Astrocyte (in vitro differentiated cells and primary cell): ENCODE data around the gene ABHD11. TPM values are rescaled to one million over a fixed set of nuclear protein-coding genes. Genes with fewer than 3 reads are reported as not detected.
A peak's percentile ranks its signal among the peaks of the same experiment; 100 is the strongest.

ENCODE experiments used
- DNase-seq: peaks from one replicate; pipeline ENCODE4 v3.0.0-alpha.2; 2010; ENCODE audit warnings: low read depth
- FAIRE-seq: peaks from 2 replicates; lab custom pipeline; 2011; peaks lifted over from hg19 to GRCh38; lab: Jason Lieb, UNC
- H2AFZ ChIP-seq: 2 replicates; pipeline ENCODE4 v1.6.0; 2012; ENCODE audit warnings: low read depth, low read length, inconsistent platforms
- H3K27ac ChIP-seq: 2 replicates; pipeline ENCODE4 v1.5.1; 2011; ENCODE audit warnings: low read depth, low read length, inconsistent platforms
- H3K27me3 ChIP-seq: 2 replicates; pipeline ENCODE4 v1.6.0; 2011; ENCODE audit warnings: low read length, inconsistent platforms; ENCODE audit not compliant: insufficient read depth
- H3K36me3 ChIP-seq: 2 replicates; pipeline ENCODE4 v1.5.1; 2011; ENCODE audit warnings: low read length, inconsistent platforms; ENCODE audit not compliant: insufficient read depth
- H3K4me1 ChIP-seq: 2 replicates; pipeline ENCODE4 v1.5.1; 2011; ENCODE audit warnings: low read length, inconsistent platforms; ENCODE audit not compliant: insufficient read depth
- H3K4me2 ChIP-seq: 2 replicates; pipeline ENCODE4 v1.6.0; 2012; ENCODE audit warnings: low read length, inconsistent platforms
- H3K4me3 ChIP-seq: 2 replicates; pipeline ENCODE4 v1.5.1; 2011; ENCODE audit warnings: low read depth, mild to moderate bottlenecking, low read length, inconsistent platforms; ENCODE audit not compliant: insufficient read depth
- H3K79me2 ChIP-seq: 2 replicates; pipeline ENCODE4 v1.6.0; 2012; ENCODE audit warnings: mild to moderate bottlenecking, low read length, inconsistent platforms; ENCODE audit not compliant: insufficient read depth
- H3K9ac ChIP-seq: 2 replicates; pipeline ENCODE4 v1.6.0; 2012; ENCODE audit warnings: mild to moderate bottlenecking, low read length, inconsistent platforms
- H3K9me3 ChIP-seq: 2 replicates; pipeline ENCODE4 v1.5.1; 2012; ENCODE audit warnings: low read depth, mild to moderate bottlenecking, low read length, inconsistent platforms; ENCODE audit not compliant: insufficient read depth
- H4K20me1 ChIP-seq: 2 replicates; pipeline ENCODE4 v1.6.0; 2012; ENCODE audit warnings: low read length, inconsistent platforms; ENCODE audit not compliant: insufficient read depth
- H3K27ac Mint-ChIP-seq: one replicate; pipeline ENCODE4 v1.8.0; 2021; ENCODE audit warnings: mild to moderate bottlenecking, mixed read lengths; ENCODE audit not compliant: unreplicated experiment
- H3K27me3 Mint-ChIP-seq: one replicate; pipeline ENCODE4 v1.8.0; 2021; ENCODE audit warnings: low read depth, mixed read lengths; ENCODE audit not compliant: unreplicated experiment
- H3K36me3 Mint-ChIP-seq: one replicate; pipeline ENCODE4 v1.8.0; 2021; ENCODE audit warnings: low read depth, mixed read lengths; ENCODE audit not compliant: unreplicated experiment
- H3K4me1 Mint-ChIP-seq: one replicate; pipeline ENCODE4 v1.8.0; 2021; ENCODE audit warnings: low read depth, mixed read lengths; ENCODE audit not compliant: unreplicated experiment
- H3K4me3 Mint-ChIP-seq: one replicate; pipeline ENCODE4 v1.8.0; 2021; ENCODE audit warnings: mild to moderate bottlenecking, moderate library complexity, mixed read lengths; ENCODE audit not compliant: unreplicated experiment
- H3K9me3 Mint-ChIP-seq: one replicate; pipeline ENCODE4 v1.8.0; 2021; ENCODE audit warnings: mild to moderate bottlenecking, mixed read lengths; ENCODE audit not compliant: unreplicated experiment
- CTCF ChIP-seq: IDR thresholded peaks from 2 replicates; pipeline ENCODE4 v1.5.1; 2011; ENCODE audit warnings: low read depth, mild to moderate bottlenecking, inconsistent platforms, low read length, moderate library complexity; ENCODE audit not compliant: insufficient read depth
- EZH2 ChIP-seq: IDR thresholded peaks from 2 replicates; pipeline ENCODE4 v1.6.1; 2012; ENCODE audit warnings: mild to moderate bottlenecking, low read length, inconsistent platforms; ENCODE audit not compliant: insufficient read depth
- total RNA-seq: library from RNA; stranded (reverse); gene quantifications from 2 replicates; pipeline ENCODE4 v1.2.1, GENCODE V29; 2021

ABHD11 gene
- total RNA-seq, 1 donor from 2014 or later, result 10.8 TPM

DNA sequence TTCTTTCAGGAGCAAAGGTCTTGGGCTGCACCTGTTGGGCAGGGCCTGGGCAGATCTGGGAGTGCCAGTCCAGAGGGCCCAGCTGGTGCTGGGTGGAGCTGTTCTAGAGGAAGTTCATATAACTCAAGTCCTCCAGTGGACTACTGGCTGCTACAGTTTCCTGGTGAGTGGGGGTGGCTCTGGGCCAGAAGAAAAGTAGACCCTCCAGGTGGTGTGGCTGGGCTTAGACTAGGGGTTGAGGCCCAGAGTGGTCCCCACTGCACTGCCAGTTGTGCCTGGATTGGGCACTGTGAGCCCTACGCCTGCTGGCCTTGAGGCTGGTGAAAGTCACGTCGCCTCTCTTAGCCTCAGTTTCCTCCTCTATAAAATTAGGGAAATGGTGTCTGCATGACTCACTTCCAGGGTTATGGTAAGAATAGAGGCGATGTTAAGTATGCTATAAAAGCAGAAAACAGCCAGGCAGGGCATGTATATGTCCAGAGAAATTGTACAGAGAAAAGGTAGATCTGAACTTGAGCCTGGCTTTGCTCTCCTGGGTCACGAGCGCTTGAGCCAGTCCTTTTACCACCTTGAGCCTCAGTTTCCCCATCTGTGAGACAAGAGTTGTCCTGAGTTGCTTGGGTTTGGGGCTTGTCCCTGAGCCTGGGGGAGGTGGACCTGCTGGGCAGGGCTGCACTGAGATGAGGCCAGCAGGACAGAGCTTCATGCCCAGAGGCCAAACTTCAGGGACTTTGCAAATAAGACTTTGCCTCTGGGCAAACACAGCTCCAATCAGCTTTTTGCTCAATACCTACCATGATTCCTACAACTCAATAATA is 35.3 kb upstream of the ABHD11 start:
- H3K4me1 Mint-ChIP-seq, result no peaks in the 10 kb centered on the region
- DNase-seq, result no peak
- Histone ChIP-seq H3K4me3 (no peak overlapping the region), H4K20me1 (peaks cover 4% of the 10 kb centered on the region), H3K4me1 (no peaks in the 10 kb centered on the region), H3K9ac (no peak overlapping the region), H3K27me3 (peaks cover 16% of the 10 kb centered on the region), H2AFZ (no peak overlapping the region), H3K9me3 (no peaks in the 10 kb centered on the region), H3K36me3 (no peaks in the 10 kb centered on the region), H3K4me2 (no peak overlapping the region), H3K79me2 (no peaks in the 10 kb centered on the region), H3K27ac (no peak overlapping the region)
- no peak for FAIRE-seq
- no peak overlapping the region for H3K4me3 Mint-ChIP-seq
- H3K36me3 Mint-ChIP-seq, result no peaks in the 10 kb centered on the region
- no peak for TF ChIP-seq CTCF
- no peak for TF ChIP-seq EZH2
- no peak overlapping the region for H3K27ac Mint-ChIP-seq
- H3K9me3 Mint-ChIP-seq, result no peaks in the 10 kb centered on the region
- H3K27me3 Mint-ChIP-seq, result peaks cover 13% of the 10 kb centered on the region

DNA sequence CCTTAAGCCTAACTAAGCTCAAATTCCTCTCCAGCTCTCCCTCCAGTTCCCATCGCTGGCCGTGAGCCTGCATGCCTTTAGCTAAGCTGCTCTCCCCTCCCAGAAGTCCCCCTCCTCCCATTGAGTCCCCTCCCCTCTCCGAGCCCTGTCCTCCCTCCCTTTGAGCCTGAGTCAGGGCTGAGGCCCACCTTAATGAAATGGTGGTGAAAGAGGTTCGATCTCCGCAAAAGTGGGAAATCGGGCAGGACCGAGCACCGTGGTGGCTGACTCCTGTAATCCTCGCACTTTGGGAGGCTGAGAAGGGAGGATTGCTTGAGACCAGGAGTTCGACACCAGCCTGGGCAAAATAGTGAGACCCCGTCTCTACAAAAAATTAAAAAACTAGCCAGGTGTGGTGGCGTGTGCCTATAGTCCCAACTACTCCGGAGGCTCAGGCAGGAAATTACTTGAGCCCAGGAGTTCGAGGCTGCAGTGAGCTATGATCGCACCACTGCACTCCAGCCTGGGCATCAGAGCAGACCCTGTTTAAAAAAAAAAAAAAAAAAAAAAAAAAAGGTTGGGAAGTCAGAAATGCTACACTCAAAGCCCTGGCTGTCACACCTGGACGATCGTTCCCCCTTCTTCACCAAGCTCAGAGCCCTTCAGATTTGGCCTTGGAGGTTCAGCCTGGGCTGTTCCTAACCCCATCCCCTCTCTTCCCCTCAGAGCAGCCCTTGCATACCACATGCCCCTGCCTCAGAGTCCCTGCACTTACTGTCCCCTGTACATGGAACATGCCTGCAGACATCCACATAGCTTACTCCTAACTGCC is 32.5 kb upstream of the ABHD11 start:
- H3K27me3 ChIP-seq, result peaks cover 19% of the 10 kb centered on the region
- no peak overlapping the region for H3K27ac ChIP-seq
- DNase-seq (no peak), FAIRE-seq (no peak)
- Mint-ChIP-seq H3K36me3 (peaks cover 5% of the 10 kb centered on the region), H3K27me3 (peaks cover 21% of the 10 kb centered on the region), H3K4me3 (peak overlapping the region; percentile 20), H3K9me3 (peaks cover 3% of the 10 kb centered on the region), H3K4me1 (no peaks in the 10 kb centered on the region), H3K27ac (no peak overlapping the region)
- peak overlapping the region; percentile 72 for H3K4me2 ChIP-seq
- TF ChIP-seq CTCF, result no peak
- TF ChIP-seq EZH2, result no peak
- H3K9me3 ChIP-seq, result no peaks in the 10 kb centered on the region
- no peaks in the 10 kb centered on the region for H3K36me3 ChIP-seq
- H3K79me2 ChIP-seq, result no peaks in the 10 kb centered on the region
- peaks cover 4% of the 10 kb centered on the region for H4K20me1 ChIP-seq
- no peak overlapping the region for H3K9ac ChIP-seq
- no peak overlapping the region for H3K4me3 ChIP-seq
- no peaks in the 10 kb centered on the region for H3K4me1 ChIP-seq
- no peak overlapping the region for H2AFZ ChIP-seq
